ENCODE data around the gene ZC3H12C. TPM values are rescaled to one million over a fixed set of nuclear protein-coding genes. Genes with fewer than 3 reads are reported as not detected.

ZC3H12C gene
- total RNA-seq, 2 experiments from 2014 or later: 3.8 to 4.1 TPM

GRCh38 chr11:110173811-110174644 lies 80.8 kb downstream of the ZC3H12C start:
- ChIA-PET POLR2A (no interaction called here), CTCF (interaction anchor here (0.6 to 1.9 kb wide), 6 partner anchors 12 to 336 kb away, joined by 3 to 9 read pairs (median 4); no protein-coding TSS in a partner anchor)
- Mint-ChIP-seq H3K36me3 (ENCODE audit: low read depth) (no peaks in the 10 kb centered on the region), H3K9me3 (no peaks in the 10 kb centered on the region), H3K27me3 (peaks cover 21% of the 10 kb centered on the region), H3K27ac (no peak overlapping the region), H3K4me3 (no peak overlapping the region), H3K4me1 (peaks cover 5% of the 10 kb centered on the region)
- DNase-seq: peak; percentile 66

- Mint-ChIP-seq H3K27ac (no peak overlapping the region), H3K9me3 (no peaks in the 10 kb centered on the region), H3K27me3 (peaks cover 19% of the 10 kb centered on the region), H3K4me3 (no peak overlapping the region), H3K36me3 (ENCODE audit: low read depth) (no peaks in the 10 kb centered on the region), H3K4me1 (peaks cover 5% of the 10 kb centered on the region)
- POLR2A ChIA-PET: no interaction called here
- CTCF ChIA-PET: interaction anchor here (0.6 to 1.9 kb wide), 6 partner anchors 11 to 261 kb away, joined by 3 to 9 read pairs (median 3); no protein-coding TSS in a partner anchor
- no peak for DNase-seq
Measured at GRCh38 chr11:110174645-110175310, 81.6 kb downstream of the ZC3H12C start.

GRCh38 chr11:110176366-110177085 lies 83.3 kb downstream of the ZC3H12C start:
- H3K4me1 Mint-ChIP-seq: peaks cover 5% of the 10 kb centered on the region
- POLR2A ChIA-PET: no interaction called here
- H3K36me3 Mint-ChIP-seq (ENCODE audit: low read depth): no peaks in the 10 kb centered on the region
- H3K27ac Mint-ChIP-seq: no peak overlapping the region
- no peaks in the 10 kb centered on the region for H3K9me3 Mint-ChIP-seq
- no peak for DNase-seq
- no peak overlapping the region for H3K4me3 Mint-ChIP-seq
- CTCF ChIA-PET: interaction anchor here (2.4 kb wide), 1 partner anchor 9 kb away, joined by 7 read pairs; no protein-coding TSS in a partner anchor
- peaks cover 14% of the 10 kb centered on the region for H3K27me3 Mint-ChIP-seq

- DNase-seq: no peak
- H3K36me3 Mint-ChIP-seq (ENCODE audit: low read depth): no peaks in the 10 kb centered on the region
- peaks cover 14% of the 10 kb centered on the region for H3K27me3 Mint-ChIP-seq
- H3K4me3 Mint-ChIP-seq: no peak overlapping the region
- H3K27ac Mint-ChIP-seq: no peak overlapping the region
- no peaks in the 10 kb centered on the region for H3K9me3 Mint-ChIP-seq
- ChIA-PET CTCF (interaction anchor here (0.8 to 2.4 kb wide), 2 partner anchors 8 kb away, joined by 3 to 7 read pairs; no protein-coding TSS in a partner anchor), POLR2A (no interaction called here)
- peaks cover 5% of the 10 kb centered on the region for H3K4me1 Mint-ChIP-seq
Measured at GRCh38 chr11:110177086-110177456, 83.9 kb downstream of the ZC3H12C start.

- H3K4me3 Mint-ChIP-seq: no peak overlapping the region
- H3K4me1 Mint-ChIP-seq: peaks cover 3% of the 10 kb centered on the region
Measured at GRCh38 chr11:110179064-110179463, 85.9 kb downstream of the ZC3H12C start.

GRCh38 chr11:110182886-110183285 lies 89.7 kb downstream of the ZC3H12C start:
- peaks cover 1% of the 10 kb centered on the region for H3K27me3 Mint-ChIP-seq
- no peak for DNase-seq
- CTCF ChIA-PET: no interaction called here

More at GRCh38 chr11:110179064-110179463, 85.9 kb downstream of the ZC3H12C start:
- Mint-ChIP-seq H3K9me3 (no peaks in the 10 kb centered on the region), H3K27me3 (peaks cover 3% of the 10 kb centered on the region), H3K36me3 (ENCODE audit: low read depth) (no peaks in the 10 kb centered on the region), H3K27ac (no peak overlapping the region)
- ChIA-PET POLR2A (no interaction called here), CTCF (no interaction called here)
- no peak for DNase-seq

GRCh38 chr11:110184456-110184855 lies 91.3 kb downstream of the ZC3H12C start:
- Mint-ChIP-seq H3K9me3 (no peaks in the 10 kb centered on the region), H3K4me3 (no peak overlapping the region), H3K36me3 (ENCODE audit: low read depth) (no peaks in the 10 kb centered on the region), H3K4me1 (no peaks in the 10 kb centered on the region), H3K27ac (no peak overlapping the region), H3K27me3 (peaks cover 3% of the 10 kb centered on the region)
- ChIA-PET CTCF (interaction anchor here (2.0 kb wide), 1 partner anchor 8 kb away, joined by 7 read pairs; no protein-coding TSS in a partner anchor), POLR2A (no interaction called here)
- no peak for DNase-seq

More at GRCh38 chr11:110182886-110183285, 89.7 kb downstream of the ZC3H12C start:
- H3K4me3 Mint-ChIP-seq: no peak overlapping the region
- POLR2A ChIA-PET: no interaction called here
- H3K9me3 Mint-ChIP-seq: no peaks in the 10 kb centered on the region
- H3K36me3 Mint-ChIP-seq (ENCODE audit: low read depth): no peaks in the 10 kb centered on the region
- no peaks in the 10 kb centered on the region for H3K4me1 Mint-ChIP-seq
- H3K27ac Mint-ChIP-seq: no peak overlapping the region

- CTCF ChIA-PET: interaction anchor here (0.8 to 2.0 kb wide), 3 partner anchors 8 to 18 kb away, joined by 3 to 7 read pairs (median 7); no protein-coding TSS in a partner anchor
- peaks cover 4% of the 10 kb centered on the region for H3K27me3 Mint-ChIP-seq
- no peak overlapping the region for H3K4me3 Mint-ChIP-seq
- no peaks in the 10 kb centered on the region for H3K9me3 Mint-ChIP-seq
- no peak for DNase-seq
- H3K4me1 Mint-ChIP-seq: no peaks in the 10 kb centered on the region
- POLR2A ChIA-PET: no interaction called here
- H3K27ac Mint-ChIP-seq: no peak overlapping the region
- H3K36me3 Mint-ChIP-seq (ENCODE audit: low read depth): no peaks in the 10 kb centered on the region
Measured at GRCh38 chr11:110185121-110185591, 92.0 kb downstream of the ZC3H12C start.

GRCh38 chr11:110185599-110185998 lies 92.4 kb downstream of the ZC3H12C start:
- H3K27ac Mint-ChIP-seq: no peak overlapping the region
- ChIA-PET CTCF (interaction anchor here (0.8 to 2.0 kb wide), 3 partner anchors 9 to 17 kb away, joined by 3 to 7 read pairs (median 7); no protein-coding TSS in a partner anchor), POLR2A (no interaction called here)
- no peaks in the 10 kb centered on the region for H3K9me3 Mint-ChIP-seq
- no peak for DNase-seq
- H3K36me3 Mint-ChIP-seq (ENCODE audit: low read depth): no peaks in the 10 kb centered on the region
- no peaks in the 10 kb centered on the region for H3K4me1 Mint-ChIP-seq
- peaks cover 7% of the 10 kb centered on the region for H3K27me3 Mint-ChIP-seq
- H3K4me3 Mint-ChIP-seq: no peak overlapping the region

- ChIA-PET POLR2A (no interaction called here), CTCF (interaction anchor here (1.2 to 2.0 kb wide), 2 partner anchors 10 to 11 kb away, joined by 3 to 7 read pairs; no protein-coding TSS in a partner anchor)
- peaks cover 13% of the 10 kb centered on the region for H3K27me3 Mint-ChIP-seq
- no peak overlapping the region for H3K27ac Mint-ChIP-seq
- no peak for DNase-seq
- H3K4me3 Mint-ChIP-seq: no peak overlapping the region
- no peaks in the 10 kb centered on the region for H3K4me1 Mint-ChIP-seq
- no peaks in the 10 kb centered on the region for H3K36me3 Mint-ChIP-seq (ENCODE audit: low read depth)
- no peaks in the 10 kb centered on the region for H3K9me3 Mint-ChIP-seq
Measured at GRCh38 chr11:110186456-110186855, 93.3 kb downstream of the ZC3H12C start.

GRCh38 chr11:110186867-110187266 lies 93.7 kb downstream of the ZC3H12C start:
- Mint-ChIP-seq H3K36me3 (ENCODE audit: low read depth) (no peaks in the 10 kb centered on the region), H3K4me1 (peaks cover under 1% of the 10 kb centered on the region), H3K9me3 (no peaks in the 10 kb centered on the region), H3K4me3 (no peak overlapping the region), H3K27me3 (peaks cover 13% of the 10 kb centered on the region), H3K27ac (no peak overlapping the region)
- ChIA-PET CTCF (no interaction called here), POLR2A (no interaction called here)
- no peak for DNase-seq

GRCh38 chr11:110187731-110188130 lies 94.5 kb downstream of the ZC3H12C start:
- H3K27me3 Mint-ChIP-seq: peaks cover 12% of the 10 kb centered on the region
- no peak overlapping the region for H3K4me3 Mint-ChIP-seq
- CTCF ChIA-PET: no interaction called here
- POLR2A ChIA-PET: no interaction called here
- no peaks in the 10 kb centered on the region for H3K9me3 Mint-ChIP-seq
- DNase-seq: no peak
- peaks cover 10% of the 10 kb centered on the region for H3K4me1 Mint-ChIP-seq
- no peaks in the 10 kb centered on the region for H3K36me3 Mint-ChIP-seq (ENCODE audit: low read depth)
- no peak overlapping the region for H3K27ac Mint-ChIP-seq

- ChIA-PET POLR2A (interaction anchor here (1.1 kb wide), 1 partner anchor 277 kb away, joined by 3 read pairs; no protein-coding TSS in a partner anchor), CTCF (no interaction called here)
- H3K27me3 Mint-ChIP-seq: peaks cover 26% of the 10 kb centered on the region
- H3K36me3 Mint-ChIP-seq (ENCODE audit: low read depth): no peaks in the 10 kb centered on the region
- H3K27ac Mint-ChIP-seq: no peak overlapping the region
- DNase-seq: no peak
- H3K4me3 Mint-ChIP-seq: no peak overlapping the region
- no peaks in the 10 kb centered on the region for H3K9me3 Mint-ChIP-seq
- H3K4me1 Mint-ChIP-seq: peaks cover 18% of the 10 kb centered on the region
Measured at GRCh38 chr11:110190885-110191284, 97.7 kb downstream of the ZC3H12C start.
